C4-2B (cell line): ENCODE data around the gene ZDHHC8.

ENCODE experiments used
- CTCF ChIP-seq: fragments of 450-650 bp; conservative IDR thresholded peaks from 2 replicates; pipeline ENCODE4 v1.5.1; 2017; ENCODE audit warnings: mild to moderate bottlenecking
- ZFX ChIP-seq: fragments of 450-650 bp; IDR thresholded peaks from 2 replicates; pipeline ENCODE4 v1.6.1; 2017

GRCh38 chr22:20181194-20181883 is 49.7 kb downstream of the ZDHHC8 start:
- TF ChIP-seq CTCF: no peak
- no peak for TF ChIP-seq ZFX
